GM19023 (cell line): Measurements from ENCODE around the gene UBALD2.

Experiments
- ATAC-seq: cut with Tn5 transposase; IDR thresholded peaks from one replicate; pipeline ENCODE4 v1.9.1; 2021; ENCODE audit warnings: mild to moderate bottlenecking, moderate library complexity; ENCODE audit not compliant: unreplicated experiment

Gene UBALD2

DNA sequence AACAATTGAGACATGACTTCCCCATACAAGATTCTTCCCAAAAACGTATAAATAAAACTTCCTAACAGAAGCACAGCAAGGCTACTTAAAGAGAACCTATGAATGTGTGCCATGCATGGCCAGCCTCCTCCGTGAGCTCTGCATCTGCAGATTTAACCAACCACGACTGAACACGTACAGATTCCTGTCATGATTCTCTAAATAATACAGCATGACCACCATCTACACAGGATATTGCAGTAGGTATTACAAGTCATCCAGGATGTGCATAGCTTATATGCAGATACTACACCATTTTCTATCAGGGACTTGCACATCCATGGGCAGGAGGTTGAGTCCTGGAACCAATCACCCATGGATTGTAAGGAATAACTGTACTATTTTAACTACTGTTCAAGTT is 44.3 kb downstream of the UBALD2 start:
- ATAC-seq, result no peak

GRCh38 chr17:76312735-76313134 is 47.6 kb downstream of the UBALD2 start:
- no peak for ATAC-seq

- ATAC-seq, result no peak
These were observed 49.5 kb downstream of the UBALD2 start for GRCh38 chr17:76314392-76315227.

DNA sequence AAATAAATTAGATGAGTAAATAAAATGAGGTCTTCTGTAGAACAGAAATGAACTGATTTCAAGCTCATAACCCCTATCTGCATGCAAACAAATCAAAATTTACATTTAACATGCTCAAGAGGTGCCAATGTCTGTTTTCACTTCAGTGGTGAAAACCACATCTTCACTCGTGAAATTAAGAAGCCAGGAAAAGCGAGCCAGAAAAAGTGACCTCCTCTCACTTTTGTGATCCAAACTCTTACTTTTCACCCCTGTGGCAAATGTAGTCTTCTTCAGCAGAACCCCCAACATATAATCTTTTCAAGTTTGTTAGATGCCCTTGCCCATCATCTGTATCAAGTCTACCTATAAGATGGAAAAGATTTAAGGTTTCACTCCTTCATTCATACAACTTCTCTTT is 52.4 kb downstream of the UBALD2 start:
- ATAC-seq, result no peak

DNA sequence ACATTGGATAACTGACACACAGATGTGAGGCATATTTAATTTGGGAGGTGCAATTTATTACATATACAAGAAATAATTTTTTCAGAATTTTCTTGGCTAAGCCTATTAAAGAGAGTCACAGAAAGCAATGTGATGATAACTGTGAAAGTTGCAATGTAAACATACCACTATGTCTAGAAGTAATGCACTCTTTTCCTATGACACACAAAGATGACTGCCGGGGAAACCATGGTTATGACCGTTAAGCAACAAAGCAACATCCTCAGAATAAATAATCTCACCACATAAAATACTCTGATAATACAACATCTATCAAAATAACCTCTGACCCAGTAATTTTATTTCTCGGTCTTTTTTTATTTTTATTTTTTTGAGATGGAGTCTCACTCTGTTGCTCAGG is 53.4 kb downstream of the UBALD2 start:
- ATAC-seq, result no peak
